ENCODE results near the gene SELENOV. TPM values are rescaled to one million over a fixed set of nuclear protein-coding genes. Genes with fewer than 3 reads are reported as not detected.
A peak's percentile ranks its signal among the peaks of the same experiment; 100 is the strongest.

SELENOV gene
- total RNA-seq, 1 experiment from 2014 or later = 0.80 TPM

DNA sequence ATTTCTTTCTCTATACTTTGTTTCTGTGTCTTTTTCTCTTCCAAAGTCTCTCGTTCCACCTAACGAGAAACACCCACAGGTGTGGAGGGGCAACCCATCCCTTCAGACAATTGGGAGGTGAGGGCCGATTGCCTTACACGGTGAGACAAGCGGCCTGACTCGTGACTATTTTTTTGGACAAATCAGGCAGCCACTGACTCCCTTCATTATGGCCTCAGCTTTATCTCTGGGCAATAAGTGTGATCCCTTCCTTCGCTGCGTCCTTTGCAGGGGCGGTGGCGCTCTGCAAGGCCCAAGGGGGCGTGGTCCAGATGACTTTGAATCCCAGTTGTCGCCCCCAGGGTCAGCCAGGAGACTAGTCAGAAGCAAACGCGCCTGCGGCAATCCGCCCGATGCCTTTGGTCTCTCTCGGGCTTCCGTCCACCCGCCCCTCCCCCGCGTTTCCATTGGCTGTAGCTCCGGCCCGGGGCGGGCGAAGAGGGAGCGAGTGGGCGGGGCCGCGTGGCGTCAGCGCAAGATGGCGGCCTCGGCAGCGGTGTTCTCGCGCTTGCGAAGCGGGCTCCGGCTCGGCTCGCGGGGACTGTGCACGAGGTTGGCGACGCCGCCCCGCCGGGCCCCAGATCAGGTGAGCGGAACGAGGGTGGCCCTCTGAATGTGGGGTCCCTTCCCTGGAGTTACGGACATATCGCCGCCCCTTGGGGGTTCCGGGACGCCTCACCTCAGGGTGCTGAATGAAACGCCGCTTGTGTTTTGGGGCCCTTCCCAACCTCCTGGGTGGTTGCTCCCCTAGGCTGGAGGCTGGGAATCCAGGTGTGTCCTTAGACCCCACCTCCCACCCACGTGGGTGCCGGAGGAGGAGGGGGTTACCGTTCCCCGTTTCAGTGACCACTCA, 34.4 kb upstream of the SELENOV start, which contains the start of gene TIMM50:
TIMM50 (plus strand) TSS at position 502 of the 892 bp plus-strand sequence; CDS start at position 518, 16 bp downstream.
- Histone ChIP-seq H3K9me3 (ENCODE audit: control insufficient read depth, insufficient read depth, low read depth, low read length) (no peaks in the 10 kb centered on the region), H3K27me3 (ENCODE audit: control insufficient read depth, insufficient read depth, low read length) (no peaks in the 10 kb centered on the region), H3K4me1 (ENCODE audit: control insufficient read depth, insufficient read depth, low read length) (peaks cover 23% of the 10 kb centered on the region), H3K4me3 (ENCODE audit: low read depth in 2 of 2, low read length in 2 of 2) (peak within 1 kb of the TSS; percentile 39 to 55), H3K36me3 (ENCODE audit: control insufficient read depth, insufficient read depth, low read length) (peaks cover 40% of the 10 kb centered on the region), H3K27ac (ENCODE audit: low read length) (peak within 1 kb of the TSS; percentile 86)
- in situ Hi-C loops (cut with HindIII; ENCODE audit: low pct_unique_long_range_greater_than_20kb, low sequenced_read_pairs) (no loop called here), intact Hi-C loops (cut with micrococcal nuclease; ENCODE audit: unreplicated experiment) (loop anchor here (2.0 kb wide), 1 partner anchor 26 kb away; no protein-coding TSS in a partner anchor)
- DNase-seq (ENCODE audit: low read depth, low spot score) (peak; percentile 100), ATAC-seq (peak; percentile 96)
- ChIA-PET CTCF (interaction anchor here (0.5 to 2.1 kb wide), 24 partner anchors 12 to 740 kb away, joined by 3 to 24 read pairs (median 6); partner anchors contain the start of genes DLL3, EID2B and SAMD4B), POLR2A (interaction anchor here (0.5 to 2.3 kb wide), 36 partner anchors 10 to 818 kb away, joined by 3 to 46 read pairs (median 6); partner anchors contain the start of genes DLL3, EID2B, RPS16 and SAMD4B)
- no TSS peak for BruUV-seq (replicated peaks)
- TF ChIP-seq, protein P1, sequence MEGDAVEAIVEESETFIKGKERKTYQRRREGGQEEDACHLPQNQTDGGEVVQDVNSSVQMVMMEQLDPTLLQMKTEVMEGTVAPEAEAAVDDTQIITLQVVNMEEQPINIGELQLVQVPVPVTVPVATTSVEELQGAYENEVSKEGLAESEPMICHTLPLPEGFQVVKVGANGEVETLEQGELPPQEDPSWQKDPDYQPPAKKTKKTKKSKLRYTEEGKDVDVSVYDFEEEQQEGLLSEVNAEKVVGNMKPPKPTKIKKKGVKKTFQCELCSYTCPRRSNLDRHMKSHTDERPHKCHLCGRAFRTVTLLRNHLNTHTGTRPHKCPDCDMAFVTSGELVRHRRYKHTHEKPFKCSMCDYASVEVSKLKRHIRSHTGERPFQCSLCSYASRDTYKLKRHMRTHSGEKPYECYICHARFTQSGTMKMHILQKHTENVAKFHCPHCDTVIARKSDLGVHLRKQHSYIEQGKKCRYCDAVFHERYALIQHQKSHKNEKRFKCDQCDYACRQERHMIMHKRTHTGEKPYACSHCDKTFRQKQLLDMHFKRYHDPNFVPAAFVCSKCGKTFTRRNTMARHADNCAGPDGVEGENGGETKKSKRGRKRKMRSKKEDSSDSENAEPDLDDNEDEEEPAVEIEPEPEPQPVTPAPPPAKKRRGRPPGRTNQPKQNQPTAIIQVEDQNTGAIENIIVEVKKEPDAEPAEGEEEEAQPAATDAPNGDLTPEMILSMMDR (IDR thresholded peaks at IDR 0.05) = no peak
- TF ChIP-seq TCF7L2 (IDR thresholded peaks at IDR 0.05; ENCODE audit: low read depth, low read length) = no peak
- TF ChIP-seq SIN3A (IDR thresholded peaks at IDR 0.05; ENCODE audit: borderline replicate concordance, insufficient read depth, low read depth, low read length) = no peak
- TF ChIP-seq POLR2AphosphoS5 (IDR thresholded peaks at IDR 0.05; ENCODE audit: low read depth, low read length) = no peak
- TF ChIP-seq REST (IDR thresholded peaks at IDR 0.05; ENCODE audit: insufficient read depth in 1 of 2, low read depth in 2 of 2, low read length in 1 of 2) = no peak

DNA sequence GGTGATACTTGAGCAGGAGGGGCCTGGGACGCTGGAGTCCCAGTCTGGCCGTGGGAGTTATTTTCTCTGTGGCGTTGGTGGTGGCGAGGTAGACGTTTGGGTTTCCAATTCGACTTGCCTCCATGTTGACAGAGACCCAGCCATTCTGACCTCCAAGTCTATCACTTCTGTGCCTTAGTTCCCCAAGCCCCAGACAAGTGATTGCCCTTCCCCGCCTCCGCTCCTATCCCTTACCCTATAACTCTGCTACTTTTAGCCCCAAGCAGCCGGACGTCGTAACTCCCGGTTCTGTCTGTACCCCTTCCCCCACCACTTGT, 33.8 kb upstream of the SELENOV start:
- in situ Hi-C loops (cut with HindIII; ENCODE audit: low pct_unique_long_range_greater_than_20kb, low sequenced_read_pairs) (no loop called here), intact Hi-C loops (cut with micrococcal nuclease; ENCODE audit: unreplicated experiment) (loop anchor here (2.0 kb wide), 1 partner anchor 26 kb away; no protein-coding TSS in a partner anchor)
- no peaks in the 10 kb centered on the region for H3K27me3 ChIP-seq (ENCODE audit: control insufficient read depth, insufficient read depth, low read length)
- DNase-seq (ENCODE audit: low read depth, low spot score) = no peak
- CTCF ChIA-PET = interaction anchor here (0.6 to 2.1 kb wide), 23 partner anchors 11 to 739 kb away, joined by 3 to 24 read pairs (median 6); partner anchors contain the start of genes DLL3, EID2B and SAMD4B
- POLR2A ChIA-PET = interaction anchor here (0.5 to 2.3 kb wide), 27 partner anchors 10 to 817 kb away, joined by 3 to 46 read pairs (median 7); partner anchors contain the start of genes DLL3, RPS16, SAMD4B and SUPT5H
- peaks cover 23% of the 10 kb centered on the region for H3K4me1 ChIP-seq (ENCODE audit: control insufficient read depth, insufficient read depth, low read length)
- no peaks in the 10 kb centered on the region for H3K9me3 ChIP-seq (ENCODE audit: control insufficient read depth, insufficient read depth, low read depth, low read length)
- peak overlapping the region; percentile 86 for H3K27ac ChIP-seq (ENCODE audit: low read length)
- H3K36me3 ChIP-seq (ENCODE audit: control insufficient read depth, insufficient read depth, low read length) = peaks cover 40% of the 10 kb centered on the region
- BruUV-seq (replicated peaks) = no TSS peak
- peak; percentile 8 for ATAC-seq
- TF ChIP-seq REST (IDR thresholded peaks at IDR 0.05; ENCODE audit: insufficient read depth in 1 of 2, low read depth in 2 of 2, low read length in 1 of 2) (no peak), SIN3A (IDR thresholded peaks at IDR 0.05; ENCODE audit: borderline replicate concordance, insufficient read depth, low read depth, low read length) (no peak), TCF7L2 (IDR thresholded peaks at IDR 0.05; ENCODE audit: low read depth, low read length) (no peak), POLR2AphosphoS5 (IDR thresholded peaks at IDR 0.05; ENCODE audit: low read depth, low read length) (no peak)
- TF ChIP-seq, protein P1 (IDR thresholded peaks at IDR 0.05) = no peak
- H3K4me3 ChIP-seq (ENCODE audit: low read depth in 2 of 2, low read length in 2 of 2) = peak overlapping the region; percentile 39 to 55
